DOHH2 (cell line): ENCODE measurements around the gene ARHGAP29.

Source experiments
- H3F3A ChIP-seq: fragments of 200-600 bp; sonication (generic), shearing (Covaris generic); 2 replicates; pipeline ENCODE4 v1.6.0; 2016; ENCODE audit warnings: antibody characterized with exemption, mild to moderate bottlenecking; ENCODE audit not compliant: control insufficient read depth, insufficient read depth
- H3K27ac ChIP-seq: fragments of 200-600 bp; sonication (generic); 2 replicates; pipeline ENCODE4 v1.5.1; 2014; ENCODE audit warnings: low read depth, mild to moderate bottlenecking, low read length, moderate library complexity
- H3K27me3 ChIP-seq: fragments of 200-600 bp; sonication (generic); 2 replicates; pipeline ENCODE4 v1.6.1; 2014; ENCODE audit warnings: mild to moderate bottlenecking, low read length, mixed read lengths; ENCODE audit not compliant: control insufficient read depth
- H3K36me3 ChIP-seq: fragments of 200-600 bp; sonication (generic); 2 replicates; pipeline ENCODE4 v1.6.1; 2014; ENCODE audit warnings: mild to moderate bottlenecking, low read length, moderate library complexity, mixed read lengths; ENCODE audit not compliant: control insufficient read depth
- H3K4me1 ChIP-seq: fragments of 200-600 bp; sonication (generic); 2 replicates; pipeline ENCODE4 v1.6.1; 2014; ENCODE audit warnings: mild to moderate bottlenecking, low read length, mixed read lengths; ENCODE audit not compliant: control insufficient read depth
- H3K4me2 ChIP-seq: fragments of 200-600 bp; sonication (generic); 2 replicates; pipeline ENCODE4 v1.6.0; 2014; ENCODE audit warnings: mild to moderate bottlenecking, low read length, moderate library complexity
- H3K4me3 ChIP-seq: fragments of 200-600 bp; sonication (generic); 2 replicates; pipeline ENCODE4 v1.5.1; 2014; ENCODE audit warnings: mild to moderate bottlenecking, low read length, mixed read lengths
- H3K79me2 ChIP-seq: fragments of 200-600 bp; sonication (generic); 2 replicates; pipeline ENCODE4 v1.6.1; 2014; ENCODE audit warnings: mild to moderate bottlenecking, low read length, mixed read lengths; ENCODE audit not compliant: control insufficient read depth
- H3K9me2 ChIP-seq: fragments of 200-600 bp; sonication (generic); replicated peaks from 2 replicates; pipeline ENCODE4 v1.6.1; 2014; ENCODE audit warnings: mild to moderate bottlenecking, low read length, mixed read lengths; ENCODE audit not compliant: control insufficient read depth
- H3K9me3 ChIP-seq: fragments of 200-600 bp; sonication (generic); 2 replicates; pipeline ENCODE4 v1.6.1; 2014; ENCODE audit warnings: antibody characterized with exemption, low read length, mixed read lengths; ENCODE audit not compliant: control insufficient read depth, insufficient read depth
- H4K20me1 ChIP-seq: fragments of 200-600 bp; sonication (generic); 2 replicates; pipeline ENCODE4 v1.6.0; 2014; ENCODE audit warnings: low read depth, mild to moderate bottlenecking, antibody characterized with exemption, low read length, moderate library complexity; ENCODE audit not compliant: control insufficient read depth, insufficient read depth
- EZH2phosphoT487 ChIP-seq: fragments of 200-600 bp; sonication (generic); IDR thresholded peaks from 2 replicates; pipeline ENCODE4 v1.6.1; 2017; ENCODE audit warnings: borderline replicate concordance, mild to moderate bottlenecking, antibody characterized with exemption, low read length, moderate library complexity, mixed read lengths
- TF ChIP-seq, protein P1 (sequence below): fragments of 200-600 bp; sonication (generic); IDR thresholded peaks from one replicate; pipeline ENCODE4 v1.5.1; 2014; ENCODE audit warnings: antibody characterized with exemption, mild to moderate bottlenecking, low read depth, low read length; ENCODE audit not compliant: poor library complexity, severe bottlenecking

Gene ARHGAP29

GRCh38 chr1:94257444-94257843 lies 20.1 kb upstream of the ARHGAP29 start:
- Histone ChIP-seq H3K4me2 (no peak overlapping the region), H4K20me1 (no peaks in the 10 kb centered on the region), H3K36me3 (no peaks in the 10 kb centered on the region), H3K4me1 (no peaks in the 10 kb centered on the region), H3K27ac (no peak overlapping the region), H3K79me2 (no peaks in the 10 kb centered on the region), H3K27me3 (no peaks in the 10 kb centered on the region), H3K4me3 (no peak overlapping the region), H3F3A (no peaks in the 10 kb centered on the region), H3K9me2 (no peaks in the 10 kb centered on the region), H3K9me3 (no peaks in the 10 kb centered on the region)
- TF ChIP-seq EZH2phosphoT487, result no peak
- TF ChIP-seq, protein P1, sequence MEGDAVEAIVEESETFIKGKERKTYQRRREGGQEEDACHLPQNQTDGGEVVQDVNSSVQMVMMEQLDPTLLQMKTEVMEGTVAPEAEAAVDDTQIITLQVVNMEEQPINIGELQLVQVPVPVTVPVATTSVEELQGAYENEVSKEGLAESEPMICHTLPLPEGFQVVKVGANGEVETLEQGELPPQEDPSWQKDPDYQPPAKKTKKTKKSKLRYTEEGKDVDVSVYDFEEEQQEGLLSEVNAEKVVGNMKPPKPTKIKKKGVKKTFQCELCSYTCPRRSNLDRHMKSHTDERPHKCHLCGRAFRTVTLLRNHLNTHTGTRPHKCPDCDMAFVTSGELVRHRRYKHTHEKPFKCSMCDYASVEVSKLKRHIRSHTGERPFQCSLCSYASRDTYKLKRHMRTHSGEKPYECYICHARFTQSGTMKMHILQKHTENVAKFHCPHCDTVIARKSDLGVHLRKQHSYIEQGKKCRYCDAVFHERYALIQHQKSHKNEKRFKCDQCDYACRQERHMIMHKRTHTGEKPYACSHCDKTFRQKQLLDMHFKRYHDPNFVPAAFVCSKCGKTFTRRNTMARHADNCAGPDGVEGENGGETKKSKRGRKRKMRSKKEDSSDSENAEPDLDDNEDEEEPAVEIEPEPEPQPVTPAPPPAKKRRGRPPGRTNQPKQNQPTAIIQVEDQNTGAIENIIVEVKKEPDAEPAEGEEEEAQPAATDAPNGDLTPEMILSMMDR, result no peak

DNA sequence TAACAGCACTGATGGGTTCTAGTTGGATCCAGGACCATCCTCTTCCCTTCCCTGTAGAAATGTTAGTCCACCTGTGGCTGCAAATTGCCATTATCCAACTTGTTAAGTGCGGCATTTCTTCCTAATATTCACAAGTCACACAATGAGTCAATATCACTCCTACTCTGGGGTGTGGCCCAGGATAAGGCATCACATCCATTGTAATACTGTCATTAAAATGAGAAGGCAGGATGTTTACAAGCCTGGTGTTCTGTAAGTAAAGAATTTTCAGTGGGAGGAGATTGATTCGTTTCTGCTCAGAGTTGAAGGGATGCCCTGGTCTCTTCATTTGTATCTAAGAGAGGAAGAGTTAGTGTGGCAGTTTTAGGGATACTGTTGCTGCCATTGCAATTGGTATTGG lies 18.1 kb upstream of the ARHGAP29 start:
- H3K4me2 ChIP-seq, result no peak overlapping the region
- no peak overlapping the region for H3K27ac ChIP-seq
- no peaks in the 10 kb centered on the region for H3K4me1 ChIP-seq
- H3K36me3 ChIP-seq, result no peaks in the 10 kb centered on the region
- H4K20me1 ChIP-seq, result no peaks in the 10 kb centered on the region
- no peaks in the 10 kb centered on the region for H3F3A ChIP-seq
- TF ChIP-seq EZH2phosphoT487, result no peak
- TF ChIP-seq, protein P1, result no peak
- H3K9me2 ChIP-seq, result no peaks in the 10 kb centered on the region
- H3K4me3 ChIP-seq, result no peak overlapping the region
- H3K27me3 ChIP-seq, result no peaks in the 10 kb centered on the region
- H3K9me3 ChIP-seq, result no peaks in the 10 kb centered on the region
- no peaks in the 10 kb centered on the region for H3K79me2 ChIP-seq

GRCh38 chr1:94254073-94254810 lies 16.9 kb upstream of the ARHGAP29 start:
- no peaks in the 10 kb centered on the region for H3F3A ChIP-seq

DNA sequence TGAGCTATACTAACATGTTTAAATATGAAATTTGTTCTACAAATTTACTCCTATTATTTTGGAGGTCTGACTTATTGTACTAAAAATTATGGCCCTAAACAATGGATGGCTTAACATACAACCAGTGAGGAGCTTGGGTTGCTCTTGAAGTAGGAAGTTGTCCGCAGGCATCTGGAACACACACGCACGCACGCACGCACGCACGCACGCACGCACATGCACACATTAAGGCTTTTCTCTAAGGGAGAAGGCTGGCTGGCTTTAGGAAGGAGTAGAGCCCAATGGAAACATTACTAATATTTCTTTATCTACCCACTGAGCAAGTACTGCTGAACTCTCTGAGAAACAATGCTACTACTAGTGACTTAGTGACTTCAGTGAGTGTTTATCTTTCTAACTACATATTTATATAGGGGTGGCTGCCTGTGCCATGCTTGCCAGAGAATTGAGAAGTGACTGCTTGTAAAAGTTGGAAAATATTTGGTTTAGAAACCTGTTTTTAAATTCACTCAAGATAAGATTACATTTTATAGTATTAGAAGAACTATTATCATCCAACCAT lies 16.2 kb upstream of the ARHGAP29 start:
- Histone ChIP-seq H3K36me3 (no peaks in the 10 kb centered on the region), H3K79me2 (no peaks in the 10 kb centered on the region), H3K4me3 (no peak overlapping the region), H3K27ac (no peak overlapping the region), H3K27me3 (no peaks in the 10 kb centered on the region), H3K4me1 (no peaks in the 10 kb centered on the region), H3K4me2 (no peak overlapping the region), H4K20me1 (no peaks in the 10 kb centered on the region), H3F3A (no peaks in the 10 kb centered on the region), H3K9me3 (no peaks in the 10 kb centered on the region), H3K9me2 (no peaks in the 10 kb centered on the region)
- no peak for TF ChIP-seq EZH2phosphoT487
- TF ChIP-seq, protein P1, result no peak

More at GRCh38 chr1:94254073-94254810, 16.9 kb upstream of the ARHGAP29 start:
- H3K9me2 ChIP-seq, result no peaks in the 10 kb centered on the region
- no peaks in the 10 kb centered on the region for H3K4me1 ChIP-seq
- no peaks in the 10 kb centered on the region for H3K79me2 ChIP-seq
- H3K9me3 ChIP-seq, result no peaks in the 10 kb centered on the region
- no peak for TF ChIP-seq EZH2phosphoT487
- H3K4me3 ChIP-seq, result no peak overlapping the region
- no peak overlapping the region for H3K27ac ChIP-seq
- no peaks in the 10 kb centered on the region for H3K36me3 ChIP-seq
- no peaks in the 10 kb centered on the region for H4K20me1 ChIP-seq
- H3K27me3 ChIP-seq, result no peaks in the 10 kb centered on the region
- H3K4me2 ChIP-seq, result no peak overlapping the region
